Measurements from ENCODE around the gene ARHGEF28. TPM values are rescaled to one million over a fixed set of nuclear protein-coding genes. Genes with fewer than 3 reads are reported as not detected.

Gene ARHGEF28
- polyA plus RNA-seq, 1 experiment = 8.8 TPM

DNA sequence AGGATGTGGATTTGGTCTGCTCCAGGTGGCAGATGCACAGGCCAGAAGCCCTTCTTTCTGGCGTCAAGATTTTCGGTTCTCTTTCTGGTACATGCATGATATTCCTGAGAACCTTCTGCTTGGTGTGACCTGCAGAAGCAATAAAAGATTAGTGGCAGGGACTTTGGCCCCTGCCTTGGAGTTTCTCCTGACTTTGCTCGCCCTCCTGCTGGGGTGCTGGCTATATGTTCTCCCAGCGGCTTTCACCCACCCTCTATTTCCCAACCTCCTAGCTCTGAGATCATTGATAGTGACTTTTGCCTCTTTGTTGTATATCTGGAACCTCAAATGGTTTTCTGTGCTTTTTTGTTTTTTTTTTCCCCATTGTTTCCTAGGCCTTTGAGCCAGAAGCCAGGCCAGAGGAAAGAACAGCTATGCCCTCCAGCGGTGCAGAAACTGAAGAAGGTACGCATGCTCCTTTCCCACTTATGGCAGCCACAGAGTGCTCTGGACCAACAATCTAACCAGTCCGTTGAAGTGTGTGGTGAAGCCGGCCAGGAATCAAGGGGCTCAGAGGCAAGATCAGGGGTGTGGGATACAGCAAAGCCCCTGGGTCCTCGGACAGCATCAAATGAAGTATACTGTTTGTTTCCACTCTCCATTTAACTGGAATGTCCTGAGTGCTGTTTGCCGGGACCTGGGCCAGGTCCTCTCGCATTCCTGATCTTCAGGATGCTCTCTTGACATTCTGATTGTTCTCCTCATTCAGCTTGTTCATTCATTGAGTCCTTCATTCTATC is 154.5 kb downstream of the ARHGEF28 start:
- CTCF ChIA-PET = interaction anchor here (0.6 to 4.2 kb wide), 2 partner anchors 13 kb away, joined by 5 to 44 read pairs; no protein-coding TSS in a partner anchor
- no peak for DNase-seq (ENCODE audit: low read depth, low spot score)

GRCh38 chr5:73781107-73781768 is 155.2 kb downstream of the ARHGEF28 start:
- no peaks in the 10 kb centered on the region for H3K9me3 ChIP-seq (ENCODE audit: control insufficient read depth, insufficient read depth, low read length)
- H3K27me3 ChIP-seq (ENCODE audit: control insufficient read depth, insufficient read depth, low read length) = no peaks in the 10 kb centered on the region
- no peak overlapping the region for H3K4me3 ChIP-seq (ENCODE audit: low read depth, low read length)
- TF ChIP-seq, protein P1, sequence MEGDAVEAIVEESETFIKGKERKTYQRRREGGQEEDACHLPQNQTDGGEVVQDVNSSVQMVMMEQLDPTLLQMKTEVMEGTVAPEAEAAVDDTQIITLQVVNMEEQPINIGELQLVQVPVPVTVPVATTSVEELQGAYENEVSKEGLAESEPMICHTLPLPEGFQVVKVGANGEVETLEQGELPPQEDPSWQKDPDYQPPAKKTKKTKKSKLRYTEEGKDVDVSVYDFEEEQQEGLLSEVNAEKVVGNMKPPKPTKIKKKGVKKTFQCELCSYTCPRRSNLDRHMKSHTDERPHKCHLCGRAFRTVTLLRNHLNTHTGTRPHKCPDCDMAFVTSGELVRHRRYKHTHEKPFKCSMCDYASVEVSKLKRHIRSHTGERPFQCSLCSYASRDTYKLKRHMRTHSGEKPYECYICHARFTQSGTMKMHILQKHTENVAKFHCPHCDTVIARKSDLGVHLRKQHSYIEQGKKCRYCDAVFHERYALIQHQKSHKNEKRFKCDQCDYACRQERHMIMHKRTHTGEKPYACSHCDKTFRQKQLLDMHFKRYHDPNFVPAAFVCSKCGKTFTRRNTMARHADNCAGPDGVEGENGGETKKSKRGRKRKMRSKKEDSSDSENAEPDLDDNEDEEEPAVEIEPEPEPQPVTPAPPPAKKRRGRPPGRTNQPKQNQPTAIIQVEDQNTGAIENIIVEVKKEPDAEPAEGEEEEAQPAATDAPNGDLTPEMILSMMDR (IDR thresholded peaks at IDR 0.05; ENCODE audit: low read depth, low read length) = no peak
- ChIA-PET POLR2A (no interaction called here), CTCF (interaction anchor here (4.2 kb wide), 1 partner anchor 12 kb away, joined by 44 read pairs; no protein-coding TSS in a partner anchor)
- H3K27ac ChIP-seq (ENCODE audit: low read depth, low read length) = no peak overlapping the region
- DNase-seq (ENCODE audit: low read depth, low spot score) = no peak

More for the DNA sequence above, 154.5 kb downstream of the ARHGEF28 start:
- no peak overlapping the region for H3K27ac ChIP-seq (ENCODE audit: low read depth, low read length)
- H3K4me3 ChIP-seq (ENCODE audit: low read depth, low read length) = no peak overlapping the region
- no peaks in the 10 kb centered on the region for H3K27me3 ChIP-seq (ENCODE audit: control insufficient read depth, insufficient read depth, low read length)
- no peaks in the 10 kb centered on the region for H3K9me3 ChIP-seq (ENCODE audit: control insufficient read depth, insufficient read depth, low read length)
- POLR2A ChIA-PET = no interaction called here
- TF ChIP-seq, protein P1 (IDR thresholded peaks at IDR 0.05; ENCODE audit: low read depth, low read length) = no peak

DNA sequence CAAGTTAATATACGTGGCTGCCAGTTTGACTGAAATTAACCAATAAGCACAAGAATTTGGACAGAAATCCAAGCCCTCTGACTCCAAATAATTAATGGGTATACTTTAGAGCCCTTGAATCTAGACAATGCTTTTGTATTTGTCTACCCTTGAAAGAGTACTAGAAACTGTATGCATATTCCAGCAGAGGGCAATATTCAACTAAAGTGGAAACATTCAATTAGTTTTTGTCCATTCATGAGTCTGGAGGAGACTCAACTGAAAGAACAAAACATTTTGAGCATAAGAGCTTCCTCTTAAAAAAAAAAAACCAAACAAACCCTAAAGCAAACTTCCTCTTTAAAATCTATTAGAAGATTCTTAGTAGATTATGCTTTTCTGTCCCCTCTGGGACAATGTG is 157.8 kb downstream of the ARHGEF28 start:
- CTCF ChIA-PET = interaction anchor here (0.6 to 4.2 kb wide), 15 partner anchors 8 to 237 kb away, joined by 3 to 44 read pairs (median 3); no protein-coding TSS in a partner anchor

DNA sequence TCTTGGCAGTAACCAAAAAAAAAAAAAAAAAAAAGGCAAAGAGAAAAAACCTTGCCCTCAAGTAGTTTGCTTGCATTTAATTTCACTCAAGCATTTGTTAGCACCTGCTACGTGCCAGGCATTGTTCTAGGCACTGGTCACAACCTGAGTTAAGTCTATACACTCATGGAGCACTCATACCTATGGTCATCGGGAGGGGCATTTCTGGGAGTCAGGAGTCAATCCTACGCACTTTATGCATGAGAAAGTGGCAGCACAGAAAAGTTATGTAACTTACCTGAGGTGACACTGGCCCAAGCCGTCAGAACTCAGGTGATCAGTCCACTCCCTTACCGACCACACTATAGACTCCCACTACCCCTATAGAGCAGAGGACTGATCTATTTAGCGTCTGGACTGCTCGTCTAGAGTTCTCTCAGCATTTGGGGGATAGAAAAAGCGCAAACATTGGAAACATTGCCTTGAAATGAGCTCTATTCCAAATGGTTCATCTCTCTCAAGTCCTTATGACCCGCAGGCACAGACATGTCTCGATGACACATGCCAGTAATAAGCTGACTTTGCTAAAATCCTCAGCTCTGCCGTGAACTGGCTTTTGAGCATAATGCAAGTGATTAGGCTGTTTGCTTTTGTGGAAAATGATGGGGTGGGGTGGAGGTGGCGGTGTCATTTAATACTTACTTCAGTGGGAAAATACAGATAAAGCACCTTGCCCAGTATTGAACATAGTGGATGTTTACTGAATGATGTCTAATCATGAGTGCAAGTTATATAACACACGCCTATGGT is 160.2 kb downstream of the ARHGEF28 start:
- ChIA-PET CTCF (interaction anchor here (11.6 kb wide), 1 partner anchor 196 kb away, joined by 352 read pairs; no protein-coding TSS in a partner anchor), POLR2A (no interaction called here)

More for the DNA sequence above, 157.8 kb downstream of the ARHGEF28 start:
- no peak overlapping the region for H3K27ac ChIP-seq (ENCODE audit: low read depth, low read length)
- TF ChIP-seq, protein P1 (IDR thresholded peaks at IDR 0.05; ENCODE audit: low read depth, low read length) = peak; percentile 46
- H3K9me3 ChIP-seq (ENCODE audit: control insufficient read depth, insufficient read depth, low read length) = no peaks in the 10 kb centered on the region
- POLR2A ChIA-PET = no interaction called here
- H3K4me3 ChIP-seq (ENCODE audit: low read depth, low read length) = no peak overlapping the region
- DNase-seq (ENCODE audit: low read depth, low spot score) = no peak
- H3K27me3 ChIP-seq (ENCODE audit: control insufficient read depth, insufficient read depth, low read length) = no peaks in the 10 kb centered on the region

More for the DNA sequence above, 160.2 kb downstream of the ARHGEF28 start:
- TF ChIP-seq, protein P1 (IDR thresholded peaks at IDR 0.05; ENCODE audit: low read depth, low read length) = no peak
- no peak overlapping the region for H3K27ac ChIP-seq (ENCODE audit: low read depth, low read length)
- no peak for DNase-seq (ENCODE audit: low read depth, low spot score)
- no peak overlapping the region for H3K4me3 ChIP-seq (ENCODE audit: low read depth, low read length)
- no peaks in the 10 kb centered on the region for H3K9me3 ChIP-seq (ENCODE audit: control insufficient read depth, insufficient read depth, low read length)
- H3K27me3 ChIP-seq (ENCODE audit: control insufficient read depth, insufficient read depth, low read length) = no peaks in the 10 kb centered on the region

All from AG04450 (cell line).